Choroid plexus epithelial cell (primary cell): ENCODE measurements around the gene PPP5C.

Experiments used
- DNase-seq: peaks from one replicate; pipeline ENCODE4 v3.0.0-alpha.2; 2010; ENCODE audit warnings: low read depth
- H3K4me3 ChIP-seq: 2 replicates; pipeline ENCODE4 v1.5.1; 2011; ENCODE audit warnings: low read depth, mild to moderate bottlenecking, control low read depth, low read length, moderate library complexity
- TF ChIP-seq, protein P1 (sequence below): conservative IDR thresholded peaks from 2 replicates; pipeline ENCODE4 v1.5.1; 2011; ENCODE audit warnings: low read depth, mild to moderate bottlenecking, control low read depth, inconsistent platforms, low read length, moderate library complexity

The PPP5C gene

DNA sequence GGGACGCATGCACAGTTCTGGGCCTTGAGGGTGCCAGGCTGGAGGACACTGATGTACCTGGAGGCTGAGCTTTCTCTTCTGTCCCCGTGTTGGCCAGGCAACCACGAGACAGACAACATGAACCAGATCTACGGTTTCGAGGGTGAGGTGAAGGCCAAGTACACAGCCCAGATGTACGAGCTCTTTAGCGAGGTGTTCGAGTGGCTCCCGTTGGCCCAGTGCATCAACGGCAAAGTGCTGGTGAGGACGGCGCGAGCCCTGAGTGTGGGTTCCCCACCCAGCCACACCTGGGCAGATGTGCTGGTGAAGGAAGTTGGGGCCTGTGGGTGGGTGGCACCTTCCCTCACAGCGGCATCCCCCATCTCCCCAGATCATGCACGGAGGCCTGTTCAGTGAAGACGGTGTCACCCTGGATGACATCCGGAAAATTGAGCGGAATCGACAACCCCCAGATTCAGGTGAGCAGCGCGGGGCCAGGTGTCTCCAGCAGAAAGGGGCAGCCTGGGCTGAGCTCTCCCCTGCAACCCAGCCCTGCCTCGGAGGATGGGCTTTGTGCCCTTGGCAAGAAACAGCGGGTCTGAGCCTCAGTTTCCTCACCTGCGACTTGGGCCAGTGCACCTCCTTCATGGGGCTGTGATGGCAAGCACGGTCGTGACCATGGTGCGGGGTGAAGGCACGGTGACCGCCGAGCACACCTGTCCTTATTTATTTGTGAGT, 40.3 kb downstream of the PPP5C start:
- no peak for DNase-seq
- TF ChIP-seq, protein P1, sequence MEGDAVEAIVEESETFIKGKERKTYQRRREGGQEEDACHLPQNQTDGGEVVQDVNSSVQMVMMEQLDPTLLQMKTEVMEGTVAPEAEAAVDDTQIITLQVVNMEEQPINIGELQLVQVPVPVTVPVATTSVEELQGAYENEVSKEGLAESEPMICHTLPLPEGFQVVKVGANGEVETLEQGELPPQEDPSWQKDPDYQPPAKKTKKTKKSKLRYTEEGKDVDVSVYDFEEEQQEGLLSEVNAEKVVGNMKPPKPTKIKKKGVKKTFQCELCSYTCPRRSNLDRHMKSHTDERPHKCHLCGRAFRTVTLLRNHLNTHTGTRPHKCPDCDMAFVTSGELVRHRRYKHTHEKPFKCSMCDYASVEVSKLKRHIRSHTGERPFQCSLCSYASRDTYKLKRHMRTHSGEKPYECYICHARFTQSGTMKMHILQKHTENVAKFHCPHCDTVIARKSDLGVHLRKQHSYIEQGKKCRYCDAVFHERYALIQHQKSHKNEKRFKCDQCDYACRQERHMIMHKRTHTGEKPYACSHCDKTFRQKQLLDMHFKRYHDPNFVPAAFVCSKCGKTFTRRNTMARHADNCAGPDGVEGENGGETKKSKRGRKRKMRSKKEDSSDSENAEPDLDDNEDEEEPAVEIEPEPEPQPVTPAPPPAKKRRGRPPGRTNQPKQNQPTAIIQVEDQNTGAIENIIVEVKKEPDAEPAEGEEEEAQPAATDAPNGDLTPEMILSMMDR: no peak
- no peak overlapping the region for H3K4me3 ChIP-seq

DNA sequence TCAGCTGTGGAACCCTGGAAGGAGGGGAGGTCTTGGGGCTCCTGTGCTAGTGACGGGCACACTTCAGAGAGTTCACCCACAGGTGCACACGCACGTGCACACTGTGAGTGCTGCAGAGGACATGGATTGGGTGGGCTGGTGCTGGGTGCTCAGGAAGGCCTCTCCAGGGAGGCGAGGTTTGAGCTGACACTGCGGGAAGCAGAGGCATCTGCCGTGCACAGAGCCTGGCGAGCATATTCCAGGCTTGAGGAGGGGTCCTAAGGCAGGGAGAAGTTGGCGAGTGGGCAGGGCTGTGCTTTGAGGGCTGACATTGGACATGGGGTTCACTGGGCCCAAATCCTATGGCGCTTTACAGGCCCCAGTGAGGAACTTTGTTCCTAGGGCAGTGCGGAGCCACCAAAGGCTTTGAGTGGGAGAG, 40.8 kb downstream of the PPP5C start:
- TF ChIP-seq, protein P1: no peak
- no peak for DNase-seq
- H3K4me3 ChIP-seq: no peak overlapping the region

DNA sequence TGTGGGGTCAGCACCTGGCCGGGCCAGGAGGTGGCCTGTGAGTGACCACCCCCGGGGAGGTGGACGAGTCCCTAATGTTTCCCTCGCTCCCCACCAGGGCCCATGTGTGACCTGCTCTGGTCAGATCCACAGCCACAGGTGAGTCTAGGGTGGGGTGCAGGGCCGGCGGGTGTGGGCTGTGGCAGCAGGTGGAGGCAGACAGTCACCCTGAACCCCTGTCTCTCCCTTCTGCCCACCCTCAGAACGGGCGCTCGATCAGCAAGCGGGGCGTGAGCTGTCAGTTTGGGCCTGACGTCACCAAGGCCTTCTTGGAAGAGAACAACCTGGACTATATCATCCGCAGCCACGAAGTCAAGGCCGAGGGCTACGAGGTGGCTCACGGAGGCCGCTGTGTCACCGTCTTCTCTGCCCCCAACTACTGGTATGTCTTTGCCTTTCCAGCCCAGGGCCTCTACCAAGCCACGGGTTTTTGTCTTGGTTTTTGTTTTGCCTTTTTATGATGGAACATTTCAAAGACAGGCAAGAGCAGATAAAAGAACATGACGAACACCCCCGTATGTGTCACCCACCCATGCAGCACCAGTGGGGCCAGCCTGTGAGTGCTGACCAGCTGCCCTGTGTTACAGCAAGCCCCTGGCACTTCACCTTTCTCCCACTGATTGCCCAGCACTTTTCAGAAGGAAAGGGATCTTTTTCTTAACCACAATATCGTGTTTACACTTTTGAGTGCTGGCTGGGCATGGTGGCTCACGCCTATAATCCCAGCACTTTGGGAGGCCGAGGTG, 41.6 kb downstream of the PPP5C start:
- DNase-seq: no peak
- no peak overlapping the region for H3K4me3 ChIP-seq
- TF ChIP-seq, protein P1: no peak

DNA sequence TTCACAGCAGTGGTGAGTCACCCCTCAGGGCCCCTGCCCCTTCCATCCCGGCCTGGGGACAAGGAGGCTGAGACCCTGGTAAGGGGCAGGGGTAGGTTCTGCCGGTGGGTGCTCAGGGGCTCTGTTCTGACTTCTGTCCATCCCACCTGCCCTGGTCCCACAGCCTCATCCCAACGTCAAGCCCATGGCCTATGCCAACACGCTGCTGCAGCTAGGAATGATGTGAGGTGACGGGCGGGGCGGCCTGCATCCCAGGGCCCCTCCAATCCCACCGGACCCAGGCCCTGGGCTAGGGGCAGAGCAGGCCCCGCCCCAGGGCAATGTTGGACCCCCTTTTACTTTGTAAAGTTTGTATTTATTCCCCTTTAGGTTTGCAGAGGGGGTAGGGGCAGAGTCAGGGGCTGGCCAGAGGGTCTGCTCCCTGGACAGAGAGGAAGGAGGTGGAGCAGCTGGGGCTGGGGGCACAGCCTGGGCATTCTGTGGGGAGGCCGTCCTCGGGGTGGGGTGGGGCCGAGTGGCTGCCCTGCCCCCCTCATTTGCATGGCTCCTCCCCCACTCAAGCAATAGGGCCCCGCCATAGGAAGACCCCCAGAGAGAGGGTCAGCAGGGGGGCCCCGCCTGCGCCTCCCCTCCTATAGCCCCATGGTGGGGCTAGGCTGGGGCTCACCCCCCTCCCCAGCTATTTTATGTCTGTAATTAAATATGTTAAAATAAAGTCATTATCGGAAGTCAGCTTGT, 43.4 kb downstream of the PPP5C start:
- H3K4me3 ChIP-seq: no peak overlapping the region
- DNase-seq: no peak

DNA sequence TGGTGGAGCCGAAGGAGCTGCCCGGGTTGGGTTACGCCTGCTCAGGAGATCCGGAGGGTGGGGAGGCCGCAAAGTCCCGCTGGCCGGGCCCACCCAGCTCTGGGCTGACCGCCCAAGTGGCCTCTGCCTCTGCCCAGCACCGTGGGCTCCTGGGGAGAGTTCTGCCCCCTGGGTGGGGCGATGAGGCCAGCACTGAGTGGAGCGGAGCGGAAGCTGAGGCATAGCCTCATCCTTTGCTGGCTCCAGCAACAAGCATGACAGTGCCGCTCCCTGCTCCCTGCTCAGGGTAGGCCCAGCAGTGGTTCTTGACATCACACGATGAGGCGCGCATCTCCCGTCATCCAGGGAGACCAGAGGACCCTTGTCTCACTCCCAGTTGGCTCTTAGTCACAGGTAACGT, 44.0 kb downstream of the PPP5C start:
- H3K4me3 ChIP-seq: no peak overlapping the region
- TF ChIP-seq, protein P1: no peak
- no peak for DNase-seq

More for the DNA sequence above, 43.4 kb downstream of the PPP5C start:
- TF ChIP-seq, protein P1: no peak

DNA sequence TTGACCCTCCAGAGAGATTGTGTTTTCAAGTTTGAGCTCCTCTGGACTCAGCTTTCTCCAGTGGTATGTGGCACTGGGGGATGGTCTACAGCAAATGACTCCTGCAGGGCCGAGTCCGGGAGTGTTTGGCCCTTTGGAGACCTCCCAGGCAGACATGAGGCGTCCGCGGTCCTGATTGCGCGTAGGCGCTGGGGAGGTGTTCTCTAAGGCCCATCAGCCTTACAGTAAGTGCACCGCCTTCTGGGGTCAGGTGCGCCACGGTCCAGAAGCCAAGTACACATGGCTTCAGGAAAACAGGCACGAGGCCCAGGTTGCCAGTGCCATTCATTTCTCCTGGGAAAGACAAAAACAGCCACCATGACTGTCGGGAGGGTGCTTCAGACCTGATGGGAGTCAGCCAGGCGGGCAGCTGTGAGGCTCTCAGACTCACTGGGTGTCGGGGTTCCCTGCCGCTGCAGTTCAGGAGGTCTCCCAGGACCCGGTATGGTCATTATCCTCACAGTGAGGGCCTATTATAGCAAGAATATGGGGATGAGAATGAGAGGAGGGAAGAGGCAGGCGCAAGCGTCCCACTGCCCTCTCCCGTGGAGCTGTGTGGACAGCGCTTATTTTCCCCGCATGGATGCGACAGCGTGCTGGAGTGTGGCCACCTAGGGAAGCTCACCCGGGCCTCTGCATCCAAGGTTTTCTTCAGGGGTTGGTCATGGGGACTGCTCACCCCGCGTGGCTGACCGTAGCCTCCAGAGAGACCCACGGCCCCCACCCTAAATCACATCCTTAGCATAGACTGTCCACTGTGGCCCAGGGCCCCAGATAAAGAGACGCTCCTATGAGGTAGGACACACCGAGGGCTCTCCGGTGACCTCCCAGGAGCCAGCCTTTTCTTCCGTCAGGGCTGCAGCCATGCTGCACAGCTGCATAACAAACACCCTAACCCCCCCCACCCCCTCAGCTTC, 44.7 kb downstream of the PPP5C start:
- TF ChIP-seq, protein P1: no peak
- DNase-seq: no peak
- no peak overlapping the region for H3K4me3 ChIP-seq
